IPS-18a (cell line): ENCODE results near the gene AP5Z1.

ENCODE experiments used
- H3K27ac ChIP-seq: one replicate; pipeline ENCODE4 v1.5.1; 2013; ENCODE audit warnings: low read length
- H3K27me3 ChIP-seq: one replicate; pipeline ENCODE4 v1.6.1; 2013; ENCODE audit warnings: mild to moderate bottlenecking, low read length; ENCODE audit not compliant: control insufficient read depth, insufficient read depth
- H3K36me3 ChIP-seq: one replicate; pipeline ENCODE4 v1.6.1; 2013; ENCODE audit warnings: low read depth, low read length; ENCODE audit not compliant: control insufficient read depth
- H3K4me1 ChIP-seq: one replicate; pipeline ENCODE4 v1.6.1; 2013; ENCODE audit warnings: low read depth, low read length; ENCODE audit not compliant: control insufficient read depth
- H3K4me3 ChIP-seq: one replicate; pipeline ENCODE4 v1.5.1; 2013; ENCODE audit warnings: low read length
- H3K9ac ChIP-seq: one replicate; pipeline ENCODE4 v1.6.1; 2013; ENCODE audit warnings: mild to moderate bottlenecking, low read length, moderate library complexity
- H3K9me3 ChIP-seq: one replicate; pipeline ENCODE4 v1.6.1; 2013; ENCODE audit warnings: low read depth, low read length; ENCODE audit not compliant: control insufficient read depth

Gene AP5Z1

GRCh38 chr7:4748231-4748681 lies 27.2 kb upstream of the AP5Z1 start:
- no peak overlapping the region for H3K4me3 ChIP-seq
- H3K27me3 ChIP-seq = peaks cover 14% of the 10 kb centered on the region
- H3K9me3 ChIP-seq = no peaks in the 10 kb centered on the region
- H3K27ac ChIP-seq = no peak overlapping the region
- no peak overlapping the region for H3K9ac ChIP-seq
- H3K4me1 ChIP-seq = peaks cover 10% of the 10 kb centered on the region
- H3K36me3 ChIP-seq = no peaks in the 10 kb centered on the region

GRCh38 chr7:4749363-4749762 lies 26.1 kb upstream of the AP5Z1 start:
- Histone ChIP-seq H3K27me3 (peaks cover 3% of the 10 kb centered on the region), H3K9ac (no peak overlapping the region), H3K36me3 (no peaks in the 10 kb centered on the region), H3K9me3 (no peaks in the 10 kb centered on the region), H3K27ac (no peak overlapping the region), H3K4me3 (no peak overlapping the region), H3K4me1 (peaks cover 5% of the 10 kb centered on the region)

- no peaks in the 10 kb centered on the region for H3K36me3 ChIP-seq
- peaks cover under 1% of the 10 kb centered on the region for H3K4me1 ChIP-seq
- no peaks in the 10 kb centered on the region for H3K9me3 ChIP-seq
- H3K9ac ChIP-seq = no peak overlapping the region
- no peak overlapping the region for H3K27ac ChIP-seq
- no peak overlapping the region for H3K4me3 ChIP-seq
- no peaks in the 10 kb centered on the region for H3K27me3 ChIP-seq
Observed at GRCh38 chr7:4749798-4750197, 25.6 kb upstream of the AP5Z1 start.

- H3K9me3 ChIP-seq = no peaks in the 10 kb centered on the region
- no peak overlapping the region for H3K9ac ChIP-seq
- H3K4me1 ChIP-seq = no peaks in the 10 kb centered on the region
- no peaks in the 10 kb centered on the region for H3K27me3 ChIP-seq
- no peak overlapping the region for H3K4me3 ChIP-seq
- peaks cover 4% of the 10 kb centered on the region for H3K36me3 ChIP-seq
- no peak overlapping the region for H3K27ac ChIP-seq
Observed at GRCh38 chr7:4751398-4751947, 23.9 kb upstream of the AP5Z1 start.

GRCh38 chr7:4753598-4754432 lies 21.6 kb upstream of the AP5Z1 start:
- Histone ChIP-seq H3K9ac (no peak overlapping the region), H3K9me3 (no peaks in the 10 kb centered on the region), H3K27me3 (no peaks in the 10 kb centered on the region), H3K36me3 (peaks cover 4% of the 10 kb centered on the region), H3K27ac (no peak overlapping the region), H3K4me3 (no peak overlapping the region), H3K4me1 (no peaks in the 10 kb centered on the region)

GRCh38 chr7:4754433-4755010 lies 20.9 kb upstream of the AP5Z1 start:
- H3K27ac ChIP-seq = no peak overlapping the region
- H3K9me3 ChIP-seq = no peaks in the 10 kb centered on the region
- H3K4me1 ChIP-seq = no peaks in the 10 kb centered on the region
- no peaks in the 10 kb centered on the region for H3K27me3 ChIP-seq
- no peak overlapping the region for H3K4me3 ChIP-seq
- H3K9ac ChIP-seq = no peak overlapping the region
- H3K36me3 ChIP-seq = peaks cover 4% of the 10 kb centered on the region

- no peak overlapping the region for H3K4me3 ChIP-seq
- H3K9ac ChIP-seq = no peak overlapping the region
- no peak overlapping the region for H3K27ac ChIP-seq
- H3K9me3 ChIP-seq = no peaks in the 10 kb centered on the region
- no peaks in the 10 kb centered on the region for H3K27me3 ChIP-seq
- H3K4me1 ChIP-seq = no peaks in the 10 kb centered on the region
- H3K36me3 ChIP-seq = peaks cover 4% of the 10 kb centered on the region
Observed at GRCh38 chr7:4755045-4755444, 20.4 kb upstream of the AP5Z1 start.

- Histone ChIP-seq H3K4me1 (no peaks in the 10 kb centered on the region), H3K27me3 (no peaks in the 10 kb centered on the region), H3K4me3 (no peak overlapping the region), H3K9me3 (no peaks in the 10 kb centered on the region), H3K9ac (no peak overlapping the region), H3K27ac (no peak overlapping the region), H3K36me3 (peaks cover 5% of the 10 kb centered on the region)
Observed at GRCh38 chr7:4758111-4758510, 17.3 kb upstream of the AP5Z1 start.

- Histone ChIP-seq H3K9me3 (no peaks in the 10 kb centered on the region), H3K4me3 (no peak overlapping the region), H3K9ac (no peak overlapping the region), H3K4me1 (no peaks in the 10 kb centered on the region), H3K36me3 (peaks cover 11% of the 10 kb centered on the region), H3K27me3 (no peaks in the 10 kb centered on the region), H3K27ac (no peak overlapping the region)
Observed at GRCh38 chr7:4758791-4759190, 16.6 kb upstream of the AP5Z1 start.

GRCh38 chr7:4759211-4759610 lies 16.2 kb upstream of the AP5Z1 start:
- Histone ChIP-seq H3K9ac (no peak overlapping the region), H3K4me1 (no peaks in the 10 kb centered on the region), H3K9me3 (no peaks in the 10 kb centered on the region), H3K36me3 (peaks cover 13% of the 10 kb centered on the region), H3K4me3 (no peak overlapping the region), H3K27ac (no peak overlapping the region), H3K27me3 (no peaks in the 10 kb centered on the region)

GRCh38 chr7:4760952-4761351 lies 14.5 kb upstream of the AP5Z1 start:
- Histone ChIP-seq H3K9ac (no peak overlapping the region), H3K4me3 (no peak overlapping the region), H3K27me3 (no peaks in the 10 kb centered on the region), H3K9me3 (no peaks in the 10 kb centered on the region), H3K4me1 (no peaks in the 10 kb centered on the region), H3K27ac (no peak overlapping the region), H3K36me3 (peaks cover 9% of the 10 kb centered on the region)
